ENCODE data around the gene FAM168B. TPM values are rescaled to one million over a fixed set of nuclear protein-coding genes. Genes with fewer than 3 reads are reported as not detected.
"Not testable (repeated sequence)": the region's sequence is repeated elsewhere in the genome, so short reads cannot be mapped to it uniquely, and the experiment has no call there.

The FAM168B gene
- total and polyA plus RNA-seq, 3 donors from 2014 or later: 76.3 to 165 (median 120) TPM

GRCh38 chr2:131093696-131094462 is 619 bp upstream of the FAM168B start:
- H3K36me3 ChIP-seq (ENCODE audit: low read depth, missing control alignments): no peaks in the 10 kb centered on the region
- WGBS, 2 donors: 5 to 6% methylated on average over 31 to 37 of the region's 37 CpGs
- H3K4me1 ChIP-seq: peaks cover 7% of the 10 kb centered on the region
- no peaks in the 10 kb centered on the region for H3K27me3 ChIP-seq
- intact Hi-C loops (cut with DNase I; ENCODE audit: low total_unique reads): no loop called here
- peak; percentile 79 for DNase-seq
- no peaks in the 10 kb centered on the region for H3K9me3 ChIP-seq
- peak overlapping the region; percentile 92 to 94 for H3K4me3 ChIP-seq
- H3K27ac ChIP-seq: peak overlapping the region; percentile 89 to 98
- TF ChIP-seq POLR2A (IDR thresholded peaks at IDR 0.05) (no peak), CTCF (IDR thresholded peaks at IDR 0.05) (no peak)

- no peaks in the 10 kb centered on the region for H3K27me3 ChIP-seq
- TF ChIP-seq CTCF (IDR thresholded peaks at IDR 0.05): no peak
- TF ChIP-seq POLR2A (IDR thresholded peaks at IDR 0.05): no peak
- peak overlapping the region; percentile 92 to 94 for H3K4me3 ChIP-seq
- WGBS, 2 donors: 0 to 1% methylated on average over 25 to 26 of the region's 26 CpGs
- H3K9me3 ChIP-seq: no peaks in the 10 kb centered on the region
- peaks cover 7% of the 10 kb centered on the region for H3K4me1 ChIP-seq
- DNase-seq: no peak
- no peaks in the 10 kb centered on the region for H3K36me3 ChIP-seq (ENCODE audit: low read depth, missing control alignments)
- intact Hi-C loops (cut with DNase I; ENCODE audit: low total_unique reads): no loop called here
- peak overlapping the region; percentile 89 to 98 for H3K27ac ChIP-seq
Measured at GRCh38 chr2:131092458-131093005, 728 bp downstream of the FAM168B start.

- no peak overlapping the region for H3K4me3 ChIP-seq
- DNase-seq: no peak
- H3K27ac ChIP-seq: peak overlapping the region in 1 of 2 donors; percentile 14
- H3K27me3 ChIP-seq: no peaks in the 10 kb centered on the region
- H3K4me1 ChIP-seq: peaks cover 27% of the 10 kb centered on the region
- no peak for TF ChIP-seq CTCF (IDR thresholded peaks at IDR 0.05)
- 70 to 76% methylated on average over 2 of the region's 2 CpGs for WGBS, 2 donors
- no peaks in the 10 kb centered on the region for H3K9me3 ChIP-seq
- intact Hi-C loops (cut with DNase I; ENCODE audit: low total_unique reads): no loop called here
- no peaks in the 10 kb centered on the region for H3K36me3 ChIP-seq (ENCODE audit: low read depth, missing control alignments)
Measured at GRCh38 chr2:131085646-131086045, 7.6 kb downstream of the FAM168B start.

- Histone ChIP-seq H3K27me3 (no peaks in the 10 kb centered on the region), H3K9me3 (no peaks in the 10 kb centered on the region), H3K4me3 (no peak overlapping the region), H3K36me3 (ENCODE audit: low read depth, missing control alignments) (no peaks in the 10 kb centered on the region), H3K27ac (peak overlapping the region in 1 of 2 donors; percentile 66), H3K4me1 (peaks cover 42% of the 10 kb centered on the region)
- TF ChIP-seq POLR2A (IDR thresholded peaks at IDR 0.05): no peak
- no peak for TF ChIP-seq CTCF (IDR thresholded peaks at IDR 0.05)
- WGBS, 2 donors: 81 to 82% methylated on average over 4 of the region's 4 CpGs
- intact Hi-C loops (cut with DNase I; ENCODE audit: low total_unique reads): no loop called here
- no peak for DNase-seq
Measured at GRCh38 chr2:131081190-131081589, 12.1 kb downstream of the FAM168B start.

- H3K27me3 ChIP-seq; DNase-seq; H3K9me3 ChIP-seq; H3K4me3 ChIP-seq; intact Hi-C loops (cut with DNase I; ENCODE audit: low total_unique reads); H3K36me3 ChIP-seq (ENCODE audit: low read depth, missing control alignments); H3K27ac ChIP-seq: not testable (repeated sequence)
- WGBS, 2 donors: 88 to 94% methylated on average over 6 of the region's 6 CpGs
- H3K4me1 ChIP-seq: peaks cover 36% of the 10 kb centered on the region
Measured at GRCh38 chr2:131079931-131080330, 13.3 kb downstream of the FAM168B start.

All from testis (tissue), 3 donors.